Measurements from ENCODE around the gene SALL1. TPM values are rescaled to one million over a fixed set of nuclear protein-coding genes. Genes with fewer than 3 reads are reported as not detected.

SALL1 gene
- total RNA-seq, 1 donor from 2014 or later, result 17.4 TPM

DNA sequence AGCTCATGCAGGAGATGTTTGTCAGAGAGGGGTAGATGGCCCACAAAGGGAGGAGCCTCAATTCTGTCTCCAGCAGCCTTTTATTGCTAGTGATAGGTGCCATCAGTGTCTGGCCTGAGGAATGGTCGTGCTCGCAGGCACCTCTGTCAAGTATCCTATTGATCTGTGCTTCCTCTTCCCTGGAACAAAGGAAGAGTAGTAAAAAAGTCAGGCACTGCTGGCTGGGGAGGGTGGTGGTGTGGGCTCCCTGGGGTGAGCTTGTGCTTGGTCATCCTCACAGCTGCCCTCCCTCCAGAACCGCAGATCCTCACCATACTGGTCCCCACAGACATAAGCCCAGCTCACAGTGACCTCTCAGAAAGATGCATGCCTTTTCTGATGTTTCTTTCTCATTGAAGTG, 15.0 kb upstream of the SALL1 start:
- no peak for DNase-seq (ENCODE audit: low read depth)
- H3K4me3 ChIP-seq (ENCODE audit: low read depth, low read length), result no peak overlapping the region
- TF ChIP-seq, protein P1, sequence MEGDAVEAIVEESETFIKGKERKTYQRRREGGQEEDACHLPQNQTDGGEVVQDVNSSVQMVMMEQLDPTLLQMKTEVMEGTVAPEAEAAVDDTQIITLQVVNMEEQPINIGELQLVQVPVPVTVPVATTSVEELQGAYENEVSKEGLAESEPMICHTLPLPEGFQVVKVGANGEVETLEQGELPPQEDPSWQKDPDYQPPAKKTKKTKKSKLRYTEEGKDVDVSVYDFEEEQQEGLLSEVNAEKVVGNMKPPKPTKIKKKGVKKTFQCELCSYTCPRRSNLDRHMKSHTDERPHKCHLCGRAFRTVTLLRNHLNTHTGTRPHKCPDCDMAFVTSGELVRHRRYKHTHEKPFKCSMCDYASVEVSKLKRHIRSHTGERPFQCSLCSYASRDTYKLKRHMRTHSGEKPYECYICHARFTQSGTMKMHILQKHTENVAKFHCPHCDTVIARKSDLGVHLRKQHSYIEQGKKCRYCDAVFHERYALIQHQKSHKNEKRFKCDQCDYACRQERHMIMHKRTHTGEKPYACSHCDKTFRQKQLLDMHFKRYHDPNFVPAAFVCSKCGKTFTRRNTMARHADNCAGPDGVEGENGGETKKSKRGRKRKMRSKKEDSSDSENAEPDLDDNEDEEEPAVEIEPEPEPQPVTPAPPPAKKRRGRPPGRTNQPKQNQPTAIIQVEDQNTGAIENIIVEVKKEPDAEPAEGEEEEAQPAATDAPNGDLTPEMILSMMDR (conservative IDR thresholded peaks at IDR 0.05; ENCODE audit: low read depth, low read length), result no peak

DNA sequence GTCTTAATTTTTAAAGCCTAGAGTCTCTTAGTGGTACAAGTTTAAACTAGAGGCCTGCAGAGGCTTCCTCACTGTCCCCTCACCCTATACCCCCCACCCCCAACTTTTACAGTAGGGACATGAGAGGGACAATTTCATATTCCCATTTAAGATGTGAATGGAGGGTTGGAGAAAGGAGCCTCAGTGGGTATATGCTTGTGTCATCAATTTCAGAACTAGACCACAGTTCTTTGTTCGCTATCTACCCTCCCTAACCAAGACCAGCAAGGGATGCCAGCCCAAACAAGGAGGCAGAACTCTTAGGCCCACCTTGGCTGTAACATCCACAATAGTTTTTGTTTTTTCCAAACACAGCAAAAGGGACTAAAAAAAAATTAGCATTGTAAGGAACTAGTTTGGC, 14.0 kb upstream of the SALL1 start:
- H3K4me3 ChIP-seq (ENCODE audit: low read depth, low read length), result no peak overlapping the region
- TF ChIP-seq, protein P1 (conservative IDR thresholded peaks at IDR 0.05; ENCODE audit: low read depth, low read length), result no peak
- no peak for DNase-seq (ENCODE audit: low read depth)

DNA sequence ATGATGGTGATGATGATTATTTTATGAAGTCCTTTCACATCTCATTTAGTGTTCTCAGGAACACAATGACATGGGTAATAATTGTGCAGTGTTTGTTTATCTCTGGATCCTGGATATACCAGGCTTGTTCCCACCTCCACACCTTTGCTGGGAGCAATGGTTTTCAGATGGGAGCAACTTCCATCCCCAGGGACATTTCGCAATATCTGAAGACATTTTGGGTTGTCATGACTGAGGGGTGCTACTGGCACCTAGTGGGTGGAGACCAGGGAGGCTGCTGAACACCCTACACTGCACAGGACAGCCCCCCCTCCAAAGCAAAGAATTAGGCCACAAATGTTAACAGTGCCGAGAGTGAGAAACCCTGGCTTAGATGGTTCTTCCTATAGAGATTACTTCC, 13.5 kb upstream of the SALL1 start:
- TF ChIP-seq, protein P1 (conservative IDR thresholded peaks at IDR 0.05; ENCODE audit: low read depth, low read length), result no peak

DNA sequence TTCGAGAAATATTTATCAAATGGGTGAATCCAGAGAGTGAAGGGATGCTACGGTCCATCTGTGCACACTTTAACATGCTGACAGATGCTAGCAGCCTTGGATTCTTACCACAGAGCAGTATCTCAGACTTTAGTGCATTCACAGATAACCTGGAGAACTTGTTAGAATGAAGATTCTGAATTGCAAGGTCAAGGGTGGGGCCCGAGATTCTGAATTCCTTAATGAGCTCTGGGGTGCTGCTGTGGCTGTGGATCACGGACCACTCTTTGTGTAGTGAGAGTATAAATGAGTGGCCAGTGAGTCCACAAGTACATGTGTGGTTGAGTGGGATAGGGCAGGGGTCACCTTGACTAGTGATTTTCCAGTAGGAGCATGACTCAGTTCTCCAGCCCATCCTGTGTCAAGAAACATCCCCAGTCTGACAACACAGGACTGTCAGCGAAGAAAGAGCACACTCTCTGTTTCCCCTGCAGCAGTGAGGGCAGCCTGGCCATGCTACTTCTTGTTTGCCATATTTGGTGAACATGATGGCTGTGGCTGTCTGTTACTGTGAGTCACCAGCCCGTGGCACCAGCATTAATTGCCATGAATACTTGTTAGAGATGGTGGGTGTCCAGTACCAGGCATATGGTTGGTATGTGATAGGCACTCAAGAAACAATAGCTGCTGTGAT, 13.0 kb upstream of the SALL1 start:
- no peak overlapping the region for H3K4me3 ChIP-seq (ENCODE audit: low read depth, low read length)
- DNase-seq (ENCODE audit: low read depth), result no peak
- TF ChIP-seq, protein P1 (conservative IDR thresholded peaks at IDR 0.05; ENCODE audit: low read depth, low read length), result no peak

More for the DNA sequence above, 13.5 kb upstream of the SALL1 start:
- DNase-seq (ENCODE audit: low read depth), result no peak
- H3K4me3 ChIP-seq (ENCODE audit: low read depth, low read length), result no peak overlapping the region

DNA sequence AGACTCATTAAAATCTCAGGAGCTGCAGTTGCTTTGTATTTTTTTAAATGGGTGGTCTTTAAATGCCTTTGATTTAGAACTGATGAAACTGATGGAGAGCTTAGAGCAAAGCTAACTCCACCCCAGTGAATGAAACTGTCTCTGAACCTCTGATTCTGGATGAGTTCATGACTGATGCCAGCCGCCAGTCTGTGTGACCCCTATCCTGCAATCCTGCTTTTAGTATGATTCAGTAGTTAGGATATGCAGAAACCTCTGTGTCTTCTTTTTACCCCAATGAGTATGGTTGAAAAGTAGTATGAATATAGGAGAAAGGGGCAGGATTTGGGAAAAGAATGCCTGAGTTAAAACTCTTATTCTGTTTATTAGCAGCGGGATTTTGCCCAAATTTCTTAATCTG, 12.3 kb upstream of the SALL1 start:
- no peak for DNase-seq (ENCODE audit: low read depth)
- TF ChIP-seq, protein P1 (conservative IDR thresholded peaks at IDR 0.05; ENCODE audit: low read depth, low read length), result no peak
- H3K4me3 ChIP-seq (ENCODE audit: low read depth, low read length), result no peak overlapping the region

DNA sequence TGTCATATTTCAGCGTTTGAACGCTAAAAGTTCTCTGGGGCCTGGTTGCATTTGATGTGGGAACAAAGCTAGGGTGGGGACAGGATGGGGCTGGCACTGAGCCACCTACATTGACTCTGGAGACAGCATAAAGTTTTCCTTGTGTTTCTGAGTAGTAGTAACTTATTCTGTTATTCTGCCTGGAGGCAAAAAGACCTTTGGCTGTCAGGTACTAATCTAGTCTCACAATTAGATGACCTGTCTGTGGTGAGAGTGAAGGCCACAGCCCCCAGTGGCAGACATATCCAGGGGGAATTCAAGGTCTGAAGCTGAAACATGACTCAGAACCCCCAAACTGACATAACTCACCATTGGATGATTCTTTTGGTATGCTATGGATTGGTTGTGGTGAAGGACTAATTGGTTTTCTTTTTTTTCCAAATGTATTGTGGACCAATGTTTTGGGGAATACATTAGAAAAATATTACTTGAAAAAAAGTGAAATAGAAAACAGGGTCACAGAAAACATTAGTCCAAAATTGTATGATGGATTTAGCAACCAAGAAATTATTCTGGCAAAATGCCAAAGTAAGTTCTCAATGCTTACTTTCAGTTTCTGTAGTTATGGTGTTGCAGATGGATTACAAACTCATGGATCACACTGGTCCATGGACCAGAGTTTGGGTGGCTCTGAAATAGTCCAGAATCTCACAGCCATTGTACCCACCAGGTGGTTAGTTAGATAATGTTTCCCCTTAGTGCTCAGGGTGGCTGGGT, 10.5 kb upstream of the SALL1 start:
- TF ChIP-seq, protein P1 (conservative IDR thresholded peaks at IDR 0.05; ENCODE audit: low read depth, low read length), result no peak
- H3K4me3 ChIP-seq (ENCODE audit: low read depth, low read length), result no peak overlapping the region
- no peak for DNase-seq (ENCODE audit: low read depth)
